Activated T-cell treated with anti-CD3 and anti-CD28 coated beads for 1 hour (primary cell): Measurements from ENCODE around the gene ZNF688.
"Not testable (repeated sequence)": the region's sequence is repeated elsewhere in the genome, so short reads cannot be mapped to it uniquely, and the experiment has no call there.

Experiments
- DNase-seq: peaks from one replicate; pipeline ENCODE4 v3.0.0-alpha.2; 2020; ENCODE audit warnings: low read depth

Gene ZNF688

DNA sequence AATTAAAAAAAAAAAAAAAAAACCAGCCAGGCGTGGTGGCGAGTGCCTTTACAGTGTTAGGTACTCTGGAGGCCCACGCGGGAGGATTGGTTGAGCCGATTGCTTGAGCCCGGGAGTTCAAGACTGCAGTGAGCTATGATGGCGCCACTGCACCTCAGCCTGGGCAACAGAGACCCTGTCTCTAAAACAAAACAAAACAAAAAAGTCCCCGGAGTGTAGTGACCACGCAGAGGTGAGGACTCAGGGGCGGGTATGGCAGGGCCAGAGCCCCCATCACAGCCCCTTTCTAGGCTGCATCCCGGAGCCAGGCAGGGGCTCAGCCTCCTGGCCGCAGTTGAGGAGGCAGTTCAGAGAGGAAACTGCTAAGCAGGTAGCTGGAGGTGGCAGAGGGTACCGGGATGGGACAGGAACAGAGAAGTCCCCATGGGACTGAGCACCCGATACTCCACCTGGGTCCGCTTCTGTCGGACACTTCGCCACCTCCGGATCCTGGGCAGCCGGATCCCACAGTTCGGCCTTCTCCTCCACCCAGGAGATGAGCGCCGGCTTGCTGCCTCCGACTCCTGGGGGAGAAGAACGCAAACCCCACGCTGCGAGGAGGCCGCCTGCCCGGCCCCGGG is 37.7 kb downstream of the ZNF688 start:
- DNase-seq = no peak

DNA sequence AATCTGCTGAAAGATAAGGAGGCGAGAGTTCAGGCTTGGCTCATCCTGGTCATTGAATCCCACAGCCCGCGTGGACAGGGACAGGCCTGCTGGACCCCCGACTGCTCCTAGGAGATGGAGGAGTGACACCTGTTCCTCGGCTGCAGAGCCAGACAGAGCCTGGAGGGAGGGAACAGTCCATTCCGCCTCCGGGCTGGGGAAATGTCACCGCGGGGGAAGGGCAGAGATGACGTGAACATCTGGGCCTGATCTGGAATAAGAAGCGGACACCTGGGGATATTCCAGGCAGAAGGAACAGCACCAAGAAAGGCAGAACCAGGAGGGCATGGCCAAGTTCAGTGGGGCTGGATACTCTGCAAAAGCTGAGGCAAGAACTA is 38.4 kb downstream of the ZNF688 start:
- no peak for DNase-seq

DNA sequence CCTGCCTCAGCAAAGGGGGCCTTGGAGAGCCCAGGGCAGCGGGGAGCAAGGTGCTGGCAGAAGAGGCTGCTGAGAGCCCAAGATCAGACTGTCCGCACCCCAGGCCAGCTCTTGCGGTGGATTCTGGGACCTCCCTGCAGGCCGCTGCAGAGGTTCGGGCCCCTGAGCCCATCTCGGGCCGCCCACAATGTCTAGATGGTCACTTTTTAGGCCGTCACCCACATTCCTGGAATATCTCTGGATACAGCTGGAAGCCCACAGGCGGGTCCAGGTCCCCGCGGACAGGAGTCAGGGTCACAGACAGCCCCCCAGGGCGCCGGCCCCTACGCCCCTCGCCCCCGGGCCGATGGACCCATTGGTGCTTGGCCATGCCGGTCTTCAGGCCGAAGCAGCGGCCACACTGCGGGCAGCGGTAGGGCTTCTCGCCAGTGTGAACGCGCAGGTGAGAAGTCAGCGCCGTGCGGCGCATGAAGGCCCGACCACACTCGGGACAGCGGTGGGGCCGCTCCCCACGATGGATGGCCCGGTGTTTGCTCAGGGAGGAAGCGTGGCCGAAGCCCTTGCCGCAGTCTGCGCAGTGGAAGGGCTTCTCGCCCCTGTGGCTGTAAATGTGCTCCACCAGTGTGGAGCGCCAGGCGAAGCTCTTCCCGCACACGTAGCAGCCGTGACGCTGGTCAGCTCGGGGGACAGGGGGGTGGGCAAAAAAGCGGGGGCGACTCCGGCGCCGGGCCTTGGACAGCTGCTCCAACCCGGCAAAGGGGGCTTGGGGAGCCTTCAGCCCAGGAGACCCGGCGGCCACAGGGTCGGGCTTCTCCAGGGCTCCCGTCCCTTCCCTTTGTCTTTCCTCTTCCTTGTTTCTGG is 39.0 kb downstream of the ZNF688 start:
- no peak for DNase-seq

DNA sequence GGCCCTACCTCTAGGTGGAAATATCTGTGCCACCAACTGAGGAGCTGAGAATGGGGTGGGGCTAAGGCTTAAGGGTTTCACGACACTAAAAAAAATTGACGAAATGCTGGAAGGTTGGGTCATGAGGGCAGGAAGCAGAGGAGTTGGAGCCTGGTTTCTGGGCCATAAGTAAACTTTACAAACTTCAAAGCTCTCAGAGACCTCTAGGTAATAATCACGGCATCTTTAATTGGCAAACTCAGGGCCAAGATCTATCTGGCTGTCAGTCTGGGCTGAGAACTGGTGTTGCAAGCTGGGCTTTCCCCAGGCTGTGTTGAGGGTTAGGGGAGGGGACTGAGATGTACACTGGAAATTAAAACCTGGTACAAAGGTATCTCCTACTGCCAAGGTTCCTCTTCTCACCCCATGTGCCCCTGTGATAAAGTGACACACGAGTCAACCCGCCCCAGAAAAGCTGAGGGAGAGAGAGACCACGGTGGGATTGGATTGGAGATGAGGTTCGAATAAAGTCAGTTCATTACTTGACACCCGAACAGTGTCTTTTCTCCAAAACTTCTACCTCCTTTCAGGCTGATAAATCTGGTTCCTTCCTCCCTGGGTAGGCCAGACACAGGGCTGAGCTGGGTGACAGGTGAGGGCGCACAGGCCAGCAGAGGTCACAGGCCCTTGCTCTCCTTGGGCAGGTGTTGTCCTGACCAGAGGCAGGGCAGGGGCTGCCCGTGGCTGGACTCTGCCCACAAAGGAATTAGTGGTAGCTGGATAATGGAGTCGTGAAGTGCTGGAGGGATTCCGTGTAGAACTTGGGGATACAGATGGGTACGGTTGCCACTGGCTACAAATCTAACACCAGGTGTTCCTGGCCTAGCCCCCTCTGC is 41.1 kb downstream of the ZNF688 start:
- DNase-seq = no peak

DNA sequence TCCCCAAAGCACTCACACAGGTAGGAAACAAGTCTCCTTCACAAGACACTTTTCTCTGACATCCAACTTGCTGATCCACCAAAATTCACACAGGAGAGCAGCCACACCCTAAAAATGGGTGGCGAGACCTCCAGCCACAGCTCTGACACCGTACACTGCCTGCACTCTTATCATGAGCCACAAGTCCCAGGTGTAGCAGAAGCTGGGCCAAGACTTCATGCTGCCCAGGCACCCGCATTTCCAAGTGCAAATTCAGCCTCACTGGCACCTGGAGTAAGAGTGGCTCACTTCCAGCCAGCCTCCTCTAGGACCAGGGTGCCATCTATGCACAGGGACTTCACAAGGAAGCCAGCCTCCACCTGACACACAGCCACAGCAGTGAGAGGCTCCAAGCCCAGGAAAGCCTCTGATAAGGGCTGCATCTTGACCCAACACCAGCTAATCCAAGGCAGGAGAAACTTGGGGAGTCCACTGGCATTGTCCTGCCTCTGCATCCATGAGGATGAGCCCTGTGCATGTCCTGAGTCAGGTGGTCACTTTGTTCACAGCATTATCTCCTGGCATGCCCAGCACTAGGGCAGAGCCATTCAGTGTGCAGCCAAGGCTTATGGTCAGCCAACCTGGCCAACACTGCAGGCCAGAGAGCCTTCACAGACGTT is 42.6 kb downstream of the ZNF688 start:
- DNase-seq = no peak

DNA sequence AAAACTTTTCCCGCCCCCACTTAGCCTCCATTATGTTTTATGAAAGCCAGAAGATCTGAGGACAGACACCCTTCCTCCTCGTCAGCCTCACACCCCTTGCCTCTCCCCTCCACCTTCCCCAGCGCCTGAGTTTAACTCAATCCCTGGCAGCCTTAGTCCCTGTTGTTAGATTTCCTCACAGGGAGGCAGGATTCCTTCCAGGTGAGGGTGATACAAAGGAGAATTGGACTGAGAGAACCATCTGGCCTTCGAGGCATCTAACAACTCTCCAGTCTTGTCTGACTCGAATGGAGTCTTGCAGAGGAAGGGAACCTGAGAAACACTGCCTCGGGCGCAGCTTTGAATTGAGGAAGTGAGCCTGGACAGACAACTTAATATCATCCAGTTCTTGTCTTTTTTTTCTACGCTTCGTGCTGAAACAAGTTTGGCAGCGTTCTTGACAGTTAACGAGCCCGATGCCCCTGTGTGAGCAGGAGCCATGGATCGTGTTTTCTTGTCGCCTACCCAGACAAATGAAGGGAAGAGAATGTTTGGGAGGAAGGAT is 43.8 kb downstream of the ZNF688 start:
- no peak for DNase-seq

DNA sequence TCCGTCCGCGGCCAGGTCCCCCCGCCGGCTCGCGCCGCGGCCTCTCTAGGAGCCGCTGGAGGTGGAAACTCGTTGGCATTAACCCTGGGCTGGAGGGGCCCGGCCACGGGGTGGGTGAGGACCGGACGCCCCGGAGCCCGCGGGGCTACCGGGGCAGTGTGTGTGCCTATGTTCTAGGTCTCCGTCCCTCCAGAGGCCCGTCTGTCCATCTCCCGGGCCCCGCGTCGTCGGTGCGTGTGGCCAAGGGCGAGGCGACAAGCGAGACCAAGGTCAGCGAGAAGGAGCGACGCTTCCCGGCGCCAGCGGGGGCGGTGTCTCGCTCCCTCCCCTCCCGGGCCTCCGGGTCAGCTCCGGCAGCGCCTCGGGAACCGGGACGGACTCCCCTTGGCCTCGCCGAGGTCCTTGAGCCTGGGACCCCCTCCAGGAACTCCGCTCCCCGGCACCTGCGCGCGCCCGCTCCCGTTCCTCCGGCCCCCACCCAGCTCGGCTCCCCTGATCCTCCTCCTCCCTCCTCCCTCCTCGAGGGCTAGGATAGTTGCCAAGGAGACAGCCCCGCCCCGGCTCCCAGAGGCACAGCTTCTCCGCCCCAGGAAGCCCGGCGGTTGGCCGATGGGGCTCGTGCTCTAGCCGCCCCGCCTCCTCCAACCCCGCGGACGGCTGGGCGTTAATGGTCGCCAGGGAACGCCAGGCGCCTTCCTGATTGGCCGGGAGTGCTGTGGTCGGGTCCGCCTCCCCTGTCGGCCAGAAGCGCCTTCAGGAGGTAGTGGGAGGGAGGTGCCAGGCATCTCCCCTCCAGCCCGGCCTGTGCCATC is 44.5 kb downstream of the ZNF688 start:
- peak; percentile 76 for DNase-seq

DNA sequence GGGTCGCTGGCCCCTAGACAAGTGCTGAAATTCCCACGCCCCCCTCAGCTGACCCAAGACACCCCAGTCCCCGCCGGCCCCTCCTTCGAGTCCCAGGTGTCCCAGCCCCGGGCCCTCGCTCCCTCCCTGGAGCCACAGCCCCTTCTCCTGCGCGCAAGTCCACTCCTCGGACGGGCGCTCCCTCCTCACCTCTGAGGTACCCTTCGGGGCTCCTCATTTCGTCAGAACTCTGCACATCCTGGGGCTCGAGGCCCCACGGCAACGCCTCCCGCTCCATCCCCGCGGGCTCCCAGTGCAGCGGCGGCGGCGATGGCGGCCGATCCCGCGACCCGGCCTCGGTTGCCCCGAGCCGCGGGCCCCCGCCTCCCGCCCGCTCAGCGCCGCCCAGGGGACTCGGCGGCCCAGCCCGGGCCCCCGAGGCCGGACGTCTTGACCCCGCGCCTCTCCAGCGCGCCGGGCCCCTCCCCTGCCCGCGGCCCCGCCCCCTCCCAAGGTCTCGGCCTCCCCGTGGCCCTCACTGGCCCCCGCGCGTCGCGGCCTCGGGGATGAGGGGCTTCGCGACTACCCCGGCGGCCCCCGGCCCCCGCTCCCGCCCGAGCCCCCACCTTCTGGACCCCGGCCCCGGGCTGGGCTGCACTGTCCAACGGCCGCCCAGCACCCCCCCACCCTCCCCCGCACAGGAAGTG is 45.2 kb downstream of the ZNF688 start, which contains the start of gene ZNF768:
Gene ZNF768 (minus strand): TSS at position 430 of the 686 bp plus-strand sequence. CDS start 153 bp downstream, at position 277.
- DNase-seq = no peak

DNA sequence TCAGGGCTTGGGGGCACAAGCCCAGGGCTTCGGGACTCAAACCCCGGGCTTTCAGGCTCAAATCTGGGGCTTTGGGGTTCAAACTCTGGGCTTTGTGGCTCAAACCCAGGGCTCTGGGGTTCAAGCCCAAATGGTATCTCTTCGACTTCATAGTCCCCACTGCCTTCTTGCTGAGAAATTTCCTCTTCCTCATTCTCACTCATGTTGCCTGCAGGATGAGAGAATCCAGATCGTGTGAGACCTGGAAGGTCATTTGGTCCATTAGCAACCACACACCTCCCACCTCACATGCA is 45.7 kb downstream of the ZNF688 start:
- DNase-seq = no peak

DNA sequence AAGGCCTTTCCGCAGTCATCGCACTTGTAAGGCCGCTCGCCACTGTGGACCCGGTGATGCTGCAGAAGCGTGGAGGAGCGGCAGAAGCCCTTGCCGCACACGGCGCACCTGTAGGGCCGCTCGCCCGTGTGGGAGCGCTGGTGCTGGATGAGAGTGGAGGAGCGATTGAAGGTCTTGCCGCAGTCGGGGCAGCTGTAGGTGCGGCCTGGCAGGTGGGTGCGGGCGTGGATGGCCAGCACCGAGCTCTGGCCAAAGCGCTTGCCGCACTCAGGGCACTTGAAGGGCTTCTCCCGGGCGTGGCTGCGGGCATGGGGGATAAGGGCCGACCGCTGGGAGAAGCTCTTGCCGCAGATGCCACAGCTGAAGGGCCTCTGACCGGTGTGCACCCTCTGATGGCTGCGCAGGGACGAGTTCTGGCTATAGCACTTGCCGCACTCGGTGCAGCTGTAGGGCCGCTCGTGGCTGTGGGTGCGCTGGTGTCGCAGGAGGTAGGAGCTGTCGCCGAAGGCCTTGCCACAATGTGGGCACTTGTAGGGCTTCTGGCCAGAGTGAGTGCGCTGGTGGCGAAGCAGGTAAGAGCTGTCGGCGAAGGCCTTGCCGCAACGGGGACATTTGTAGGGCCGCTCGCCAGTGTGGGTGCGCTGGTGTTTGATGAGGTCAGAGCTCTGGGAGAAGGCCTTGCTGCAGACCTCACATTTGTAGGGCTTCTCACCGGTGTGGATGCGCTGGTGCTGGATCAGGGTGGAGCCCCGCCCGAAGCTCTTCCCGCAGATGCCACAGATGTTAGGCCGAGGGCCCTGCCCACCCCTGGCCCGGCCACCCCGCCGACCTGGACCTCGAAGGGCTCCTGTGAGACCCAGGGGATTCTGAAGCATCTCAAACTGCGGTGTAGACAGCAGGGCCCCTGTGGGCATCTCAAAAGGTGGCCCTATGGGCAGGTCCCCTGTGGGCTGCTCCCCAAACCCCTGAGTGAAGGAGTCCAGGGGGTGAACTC is 46.6 kb downstream of the ZNF688 start:
- DNase-seq = no peak

DNA sequence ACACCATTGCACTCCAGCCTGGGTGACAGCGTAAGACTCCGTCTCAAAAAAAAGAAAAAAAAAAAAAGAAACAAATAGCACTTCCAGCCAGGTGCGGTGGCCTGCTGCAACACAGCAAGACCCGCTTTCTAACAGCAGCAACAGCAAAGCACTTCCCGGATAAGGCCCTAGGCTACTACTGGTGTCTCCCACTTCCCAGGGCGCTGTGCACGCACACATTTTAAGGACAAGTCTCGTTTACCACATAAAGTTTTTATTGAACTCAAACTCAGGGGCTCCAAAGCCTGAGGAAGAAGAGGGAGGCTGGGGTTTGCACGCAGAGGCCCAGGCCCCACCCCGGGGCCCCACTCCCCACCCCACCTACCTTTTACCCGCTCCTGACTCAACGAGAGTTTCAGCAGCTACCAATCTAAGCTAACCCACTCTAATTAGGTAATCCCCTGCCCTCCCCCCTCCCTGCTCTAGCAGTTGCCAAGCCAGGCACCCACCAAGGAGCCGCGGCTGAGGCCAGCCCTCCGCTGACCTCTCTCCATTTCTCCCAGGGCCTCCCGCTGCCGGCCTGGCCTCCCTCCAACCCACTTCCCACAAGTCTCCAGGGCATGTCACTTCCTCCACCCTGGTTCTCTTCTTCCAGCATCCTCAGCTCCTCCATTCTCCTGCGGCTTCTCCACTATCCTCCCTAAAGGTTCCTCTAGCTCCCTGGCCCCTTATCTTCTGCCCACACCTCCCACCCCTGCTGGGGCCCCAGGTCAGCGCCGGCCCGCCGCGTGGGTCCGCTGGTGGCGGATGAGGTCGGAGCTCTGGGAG is 47.5 kb downstream of the ZNF688 start:
- DNase-seq = no peak

DNA sequence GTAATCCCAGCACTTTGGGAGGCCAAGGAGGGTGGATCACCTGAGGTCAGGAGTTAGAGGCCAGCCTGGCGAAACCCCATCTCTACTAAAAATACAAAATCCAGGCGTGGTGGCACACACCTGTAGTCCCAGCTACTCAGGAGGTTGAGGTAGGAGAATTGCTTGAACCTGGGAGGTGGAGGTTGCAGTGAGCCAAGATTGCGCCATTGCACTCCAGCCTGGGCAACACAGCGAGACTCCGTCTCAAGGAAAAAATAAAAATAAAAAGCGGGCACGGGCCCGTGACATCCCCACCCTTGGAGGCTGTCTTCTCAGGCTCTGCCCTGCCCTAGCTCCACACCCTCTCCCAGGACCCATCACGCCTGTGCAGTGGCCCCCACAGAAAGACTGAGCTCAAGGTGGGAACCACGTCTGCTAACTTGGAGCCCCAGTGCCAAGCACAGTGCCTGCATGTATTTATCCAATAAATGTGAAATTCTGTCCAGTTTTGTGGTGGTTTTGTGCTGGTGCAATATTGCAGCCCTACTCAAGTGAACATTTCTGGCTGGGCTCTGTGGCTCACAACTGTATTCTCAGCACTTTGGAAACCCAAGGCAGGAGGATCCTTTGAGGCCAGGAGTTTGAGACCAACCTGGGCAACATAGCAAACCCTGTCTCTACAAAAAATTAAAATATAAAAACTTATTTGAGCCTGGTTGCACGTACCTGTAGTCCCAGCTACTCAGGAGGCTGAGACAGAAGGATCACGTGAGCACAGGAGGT is 48.6 kb downstream of the ZNF688 start:
- not testable (repeated sequence) for DNase-seq

DNA sequence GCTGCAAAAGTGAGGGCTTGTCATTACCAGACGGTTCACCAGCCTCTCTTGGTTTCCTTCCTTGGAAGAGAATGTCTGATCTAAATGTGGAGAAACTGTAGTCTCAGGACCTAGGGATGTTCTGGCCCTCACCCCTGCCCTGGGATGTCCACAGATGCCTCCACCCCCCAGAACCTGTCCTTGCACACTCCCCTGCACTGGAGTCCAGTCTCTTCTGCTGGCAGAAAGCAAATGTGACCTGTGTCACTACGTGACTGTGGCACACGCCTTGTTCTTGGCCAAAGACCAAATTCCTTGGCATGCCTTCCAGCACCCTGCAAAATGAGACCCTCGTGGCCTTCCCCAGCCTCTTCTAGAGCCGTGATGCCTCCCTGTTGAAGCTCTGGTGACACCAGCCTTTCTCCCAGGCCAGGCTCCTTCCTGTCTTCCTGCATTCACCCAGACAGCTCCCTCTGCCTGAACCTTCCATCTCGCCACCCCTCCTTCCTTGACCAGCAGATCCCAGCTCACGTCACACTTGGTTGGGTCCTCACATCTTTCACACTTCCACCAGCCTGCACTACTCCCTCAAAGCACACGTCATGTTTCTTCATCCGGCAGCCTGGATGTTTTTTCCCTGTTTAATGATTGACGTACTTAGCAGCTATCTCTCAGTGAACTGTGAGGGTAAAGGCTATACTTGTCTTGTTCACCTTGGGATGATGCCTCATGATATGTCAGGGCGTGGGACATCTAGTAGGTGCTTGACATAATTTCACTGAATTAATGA is 49.5 kb downstream of the ZNF688 start:
- DNase-seq = no peak

DNA sequence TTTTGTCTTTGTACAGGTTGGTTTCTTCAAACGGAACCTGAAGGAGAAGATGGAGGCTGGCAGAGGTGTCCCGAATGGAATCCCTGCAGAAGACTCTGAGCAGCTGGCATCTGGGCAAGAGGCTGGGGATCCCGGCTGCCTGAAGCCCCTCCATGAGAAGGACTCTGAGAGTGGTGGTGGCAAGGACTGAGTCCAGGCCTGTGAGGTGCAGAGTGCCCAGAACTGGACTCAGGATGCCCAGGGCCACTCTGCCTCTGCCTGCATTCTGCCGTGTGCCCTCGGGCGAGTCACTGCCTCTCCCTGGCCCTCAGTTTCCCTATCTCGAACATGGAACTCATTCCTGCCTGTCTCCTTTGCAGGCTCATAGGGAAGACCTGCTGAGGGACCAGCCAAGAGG is 50.0 kb downstream of the ZNF688 start:
- DNase-seq = no peak
